ENCODE results near the gene NKIRAS1.
"Not testable (repeated sequence)": the region's sequence is repeated elsewhere in the genome, so short reads cannot be mapped to it uniquely, and the experiment has no call there.

- not testable (repeated sequence) for TF ChIP-seq EZH2 (IDR thresholded peaks at IDR 0.05; ENCODE audit: borderline replicate concordance, low read depth, low read length, severe bottlenecking); CTCF (IDR thresholded peaks at IDR 0.05; ENCODE audit: borderline replicate concordance, extremely low read depth, low read length, poor library complexity, severe bottlenecking)
Observed at GRCh38 chr3:23881993-23882392, 34.8 kb downstream of the NKIRAS1 start.
